Right atrium auricular region (tissue), 2 donors: ENCODE results near the gene APLF. TPM values are rescaled to one million over a fixed set of nuclear protein-coding genes. Genes with fewer than 3 reads are reported as not detected.
"Not testable (repeated sequence)": the region's sequence is repeated elsewhere in the genome, so short reads cannot be mapped to it uniquely, and the experiment has no call there.

ENCODE experiments used
- DNase-seq: peaks from one replicate; pipeline ENCODE4 v3.0.0-alpha.2; 2019; ENCODE audit warnings: low spot score
- H3K27ac ChIP-seq, 2 donors: fragments of 200-600 bp; sonication (generic); 1 replicate in 1 of 2; 2 replicates in 1 of 2; pipeline ENCODE4 v1.5.1; 2016 to 2019
- H3K27me3 ChIP-seq, 2 donors: fragments of 200-600 bp; sonication (generic); one replicate each; pipeline versions ENCODE4 v1.5.1 to v1.6.0; 2017 to 2019
- H3K36me3 ChIP-seq: fragments of 200-600 bp; sonication (generic); one replicate; pipeline ENCODE4 v1.5.1; 2016
- H3K4me1 ChIP-seq, 2 donors: fragments of 200-600 bp; sonication (generic); one replicate each; pipeline versions ENCODE4 v1.5.1 to v1.6.0; 2017 to 2019
- H3K4me3 ChIP-seq, 2 donors: fragments of 200-600 bp; sonication (generic); 1 replicate in 1 of 2; 2 replicates in 1 of 2; pipeline ENCODE4 v1.5.1; 2017 to 2019; ENCODE audit warnings: mild to moderate bottlenecking in 1 of 2, moderate library complexity in 1 of 2
- H3K9me3 ChIP-seq, 2 donors: fragments of 200-600 bp; sonication (generic); one replicate each; pipeline ENCODE4 v1.5.1; 2019
- total RNA-seq, 2 donors: library from RNA; depleted of rRNA; stranded (reverse); fragments of >200 nt; gene quantifications; one replicate each; pipeline ENCODE4 v1.1.0, GENCODE V29; 2016
- TF ChIP-seq, protein P1 (sequence below), 2 donors: fragments of 200-600 bp; sonication (generic); IDR thresholded peaks; one replicate each; pipeline ENCODE4 v1.5.1; 2019; ENCODE audit warnings: antibody characterized with exemption in 2 of 2

APLF gene
- total RNA-seq, 2 donors from 2014 or later, result 4.2 to 8.2 TPM

DNA sequence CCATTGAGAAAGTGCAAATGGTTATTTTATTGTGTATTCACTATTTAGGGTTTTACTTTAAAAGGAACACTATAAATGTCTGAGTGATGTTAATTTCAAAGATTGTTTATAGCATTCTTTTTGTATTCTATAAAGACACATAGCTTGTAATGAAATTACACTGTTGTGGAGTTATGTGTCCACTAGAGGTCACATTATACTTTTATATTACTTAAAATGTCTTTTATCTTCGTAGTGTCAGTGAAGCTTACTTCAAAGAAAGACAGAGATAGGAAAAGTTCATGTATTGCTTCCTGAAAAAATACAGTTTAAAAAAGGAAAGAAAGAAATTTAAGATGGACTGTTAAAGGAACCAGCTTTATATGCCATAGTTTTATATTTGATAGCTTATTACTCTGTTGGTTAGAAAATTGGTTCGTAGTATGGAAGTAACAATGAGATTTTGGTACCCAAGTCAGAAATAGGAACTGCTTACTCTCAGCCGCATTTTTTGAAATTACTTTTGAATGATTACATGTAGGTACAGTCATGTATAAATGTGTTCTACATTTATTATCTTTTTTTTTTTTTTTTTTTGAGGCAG lies 20.5 kb downstream of the APLF start:
- no peak overlapping the region for H3K27ac ChIP-seq
- no peak for DNase-seq
- no peak overlapping the region for H3K4me3 ChIP-seq
- no peaks in the 10 kb centered on the region for H3K36me3 ChIP-seq
- H3K9me3 ChIP-seq, result no peaks in the 10 kb centered on the region
- TF ChIP-seq, protein P1, sequence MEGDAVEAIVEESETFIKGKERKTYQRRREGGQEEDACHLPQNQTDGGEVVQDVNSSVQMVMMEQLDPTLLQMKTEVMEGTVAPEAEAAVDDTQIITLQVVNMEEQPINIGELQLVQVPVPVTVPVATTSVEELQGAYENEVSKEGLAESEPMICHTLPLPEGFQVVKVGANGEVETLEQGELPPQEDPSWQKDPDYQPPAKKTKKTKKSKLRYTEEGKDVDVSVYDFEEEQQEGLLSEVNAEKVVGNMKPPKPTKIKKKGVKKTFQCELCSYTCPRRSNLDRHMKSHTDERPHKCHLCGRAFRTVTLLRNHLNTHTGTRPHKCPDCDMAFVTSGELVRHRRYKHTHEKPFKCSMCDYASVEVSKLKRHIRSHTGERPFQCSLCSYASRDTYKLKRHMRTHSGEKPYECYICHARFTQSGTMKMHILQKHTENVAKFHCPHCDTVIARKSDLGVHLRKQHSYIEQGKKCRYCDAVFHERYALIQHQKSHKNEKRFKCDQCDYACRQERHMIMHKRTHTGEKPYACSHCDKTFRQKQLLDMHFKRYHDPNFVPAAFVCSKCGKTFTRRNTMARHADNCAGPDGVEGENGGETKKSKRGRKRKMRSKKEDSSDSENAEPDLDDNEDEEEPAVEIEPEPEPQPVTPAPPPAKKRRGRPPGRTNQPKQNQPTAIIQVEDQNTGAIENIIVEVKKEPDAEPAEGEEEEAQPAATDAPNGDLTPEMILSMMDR (IDR thresholded peaks at IDR 0.05), result peak; percentile 44 to 64
- no peaks in the 10 kb centered on the region for H3K27me3 ChIP-seq
- no peaks in the 10 kb centered on the region for H3K4me1 ChIP-seq

- DNase-seq, H3K4me1 ChIP-seq, H3K27ac ChIP-seq, H3K36me3 ChIP-seq, H3K27me3 ChIP-seq, H3K4me3 ChIP-seq, H3K9me3 ChIP-seq: not testable (repeated sequence)
These were observed 21.2 kb downstream of the APLF start for GRCh38 chr2:68488605-68489004.

DNA sequence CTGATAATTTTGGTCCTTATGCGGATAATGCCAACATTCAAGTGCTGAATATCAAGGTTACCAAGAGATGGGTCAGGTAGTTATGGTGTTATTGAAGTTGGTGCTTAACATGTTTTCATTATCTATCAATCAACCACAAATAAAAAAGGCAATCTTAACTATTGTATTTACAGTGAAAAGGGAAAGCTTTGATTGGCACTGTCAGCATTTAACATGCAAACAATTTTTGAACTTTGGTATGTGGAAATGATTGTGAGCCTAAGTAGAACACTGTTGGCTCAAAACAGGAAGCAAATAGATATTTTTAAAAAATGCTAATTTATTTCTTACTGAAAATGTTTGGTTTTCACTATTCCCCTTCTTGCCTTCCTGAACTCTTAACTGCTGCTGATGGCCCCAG lies 21.9 kb downstream of the APLF start:
- Histone ChIP-seq H3K27ac (no peak overlapping the region), H3K36me3 (no peaks in the 10 kb centered on the region), H3K27me3 (no peaks in the 10 kb centered on the region), H3K9me3 (no peaks in the 10 kb centered on the region), H3K4me1 (no peaks in the 10 kb centered on the region), H3K4me3 (no peak overlapping the region)
- TF ChIP-seq, protein P1 (IDR thresholded peaks at IDR 0.05), result no peak
- no peak for DNase-seq

DNA sequence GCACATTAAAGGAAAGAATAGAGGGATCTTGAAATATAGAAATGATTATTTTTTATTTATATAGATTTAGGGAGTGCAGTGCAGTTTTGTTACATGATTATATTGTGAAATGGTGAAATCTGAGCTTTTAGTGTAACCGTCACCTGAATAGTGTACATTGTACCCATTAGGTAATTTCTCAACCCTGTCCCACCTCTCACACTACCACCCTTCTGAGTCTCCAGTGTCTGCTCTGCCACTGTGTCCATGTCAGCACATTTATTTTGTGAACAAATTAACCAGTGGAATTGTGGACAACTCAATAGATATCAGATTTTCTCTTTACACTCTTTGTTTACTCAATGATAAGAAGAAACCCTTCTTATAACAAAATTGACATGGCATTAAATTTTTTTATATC lies 24.2 kb downstream of the APLF start:
- Histone ChIP-seq H3K36me3 (no peaks in the 10 kb centered on the region), H3K27me3 (no peaks in the 10 kb centered on the region), H3K9me3 (peaks cover 0 to 12% of the 10 kb centered on the region in 2 donors), H3K4me1 (no peaks in the 10 kb centered on the region), H3K27ac (no peak overlapping the region), H3K4me3 (no peak overlapping the region)
- DNase-seq, result no peak
- TF ChIP-seq, protein P1 (IDR thresholded peaks at IDR 0.05), result no peak

DNA sequence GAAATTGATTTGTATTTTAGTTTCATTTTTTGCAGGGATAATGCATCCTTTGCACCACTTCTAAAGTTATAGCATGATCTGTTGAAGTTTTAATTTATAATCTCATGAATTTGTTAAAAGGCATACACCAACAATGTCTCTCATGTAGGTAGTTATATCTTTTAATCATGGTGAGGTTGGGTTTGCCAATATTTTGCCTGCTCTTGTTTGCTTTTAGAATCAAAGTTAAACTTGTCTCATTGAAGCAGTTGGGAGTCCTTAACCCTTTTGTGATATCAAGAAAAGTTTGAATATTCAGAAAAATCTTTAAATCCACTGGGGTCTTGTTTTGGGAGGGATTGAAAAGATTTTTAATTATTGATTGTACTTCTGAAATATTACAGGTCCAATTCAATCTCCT lies 31.7 kb downstream of the APLF start:
- TF ChIP-seq, protein P1 (IDR thresholded peaks at IDR 0.05), result no peak
- H3K27me3 ChIP-seq, result no peaks in the 10 kb centered on the region
- H3K4me3 ChIP-seq, result no peak overlapping the region
- H3K27ac ChIP-seq, result no peak overlapping the region
- no peaks in the 10 kb centered on the region for H3K4me1 ChIP-seq
- H3K36me3 ChIP-seq, result no peaks in the 10 kb centered on the region
- DNase-seq, result no peak
- peaks cover 0 to 16% of the 10 kb centered on the region in 2 donors for H3K9me3 ChIP-seq

- no peak for DNase-seq
- Histone ChIP-seq H3K4me3 (no peak overlapping the region), H3K27ac (no peak overlapping the region), H3K4me1 (no peaks in the 10 kb centered on the region), H3K9me3 (peaks cover 0 to 13% of the 10 kb centered on the region in 2 donors), H3K36me3 (no peaks in the 10 kb centered on the region), H3K27me3 (no peaks in the 10 kb centered on the region)
- TF ChIP-seq, protein P1 (IDR thresholded peaks at IDR 0.05), result no peak
These were observed 33.3 kb downstream of the APLF start for GRCh38 chr2:68500649-68501048.
